Hippocampal formation (tissue), 2 donors: Measurements from ENCODE around the gene PTPA.

Experiments used
- DNase-seq, 2 donors: peaks; one replicate each; lab custom pipeline; 2025; lab: John Stamatoyannopoulos, UW

Gene PTPA

GRCh38 chr9:129081388-129081904 is 29.8 kb upstream of the PTPA start:
- no peak for DNase-seq

GRCh38 chr9:129084087-129084486 is 27.1 kb upstream of the PTPA start:
- no peak for DNase-seq

- no peak for DNase-seq
Measured at GRCh38 chr9:129089246-129089645, 22.0 kb upstream of the PTPA start.

GRCh38 chr9:129093602-129094386 is 17.4 kb upstream of the PTPA start:
- no peak for DNase-seq

- no peak for DNase-seq
Measured at GRCh38 chr9:129094387-129095169, 16.6 kb upstream of the PTPA start.

- no peak for DNase-seq
Measured at GRCh38 chr9:129095170-129095667, 16.0 kb upstream of the PTPA start.

- DNase-seq, result no peak
Measured at GRCh38 chr9:129095908-129096307, 15.3 kb upstream of the PTPA start.

- no peak for DNase-seq
Measured at GRCh38 chr9:129097671-129098306, 13.4 kb upstream of the PTPA start.

GRCh38 chr9:129098328-129098727 is 12.9 kb upstream of the PTPA start:
- DNase-seq, result no peak

- no peak for DNase-seq
Measured at GRCh38 chr9:129100383-129101169, 10.6 kb upstream of the PTPA start.

- no peak for DNase-seq
Measured at GRCh38 chr9:129101279-129101678, 9.9 kb upstream of the PTPA start.

GRCh38 chr9:129102095-129102525 is 9.1 kb upstream of the PTPA start:
- DNase-seq, result no peak

GRCh38 chr9:129102791-129103594 is 8.2 kb upstream of the PTPA start:
- peak; percentile 1 to 25 for DNase-seq

GRCh38 chr9:129103595-129103965 is 7.6 kb upstream of the PTPA start:
- DNase-seq, result no peak

GRCh38 chr9:129104051-129104450 is 7.2 kb upstream of the PTPA start:
- no peak for DNase-seq

GRCh38 chr9:129105857-129106694 is 5.1 kb upstream of the PTPA start:
- DNase-seq, result no peak

GRCh38 chr9:129107651-129108050 is 3.6 kb upstream of the PTPA start:
- DNase-seq, result no peak

GRCh38 chr9:129108083-129108804 is 3.0 kb upstream of the PTPA start:
- no peak for DNase-seq
